ENCODE results near the gene NT5C3A.

The NT5C3A gene

GRCh38 chr7:33075818-33076518 is 13.4 kb upstream of the NT5C3A start:
- no peak for DNase-seq (ENCODE audit: low spot score)

DNA sequence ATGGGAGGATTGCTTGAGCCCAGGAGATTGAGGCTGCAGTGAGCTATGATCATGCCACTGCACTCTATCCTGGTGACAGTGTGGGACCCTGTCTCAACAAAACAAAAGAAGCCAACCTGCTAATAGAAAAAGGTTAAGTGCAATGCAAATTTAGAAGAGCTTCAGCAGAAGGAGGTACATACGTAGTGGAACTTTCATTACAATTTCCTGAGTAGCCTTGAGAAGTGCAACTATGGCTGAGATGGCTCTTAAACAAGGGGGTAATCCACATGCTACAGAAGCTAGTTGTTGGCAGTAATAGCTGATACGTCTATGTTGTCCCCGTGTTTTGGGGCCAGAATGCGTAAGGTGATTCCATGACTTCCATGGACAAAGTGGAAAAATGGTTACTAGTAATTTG is 10.7 kb upstream of the NT5C3A start:
- DNase-seq (ENCODE audit: low spot score): no peak

GRCh38 chr7:33072471-33072870 is 9.9 kb upstream of the NT5C3A start:
- DNase-seq (ENCODE audit: low spot score): peak; percentile 68

DNA sequence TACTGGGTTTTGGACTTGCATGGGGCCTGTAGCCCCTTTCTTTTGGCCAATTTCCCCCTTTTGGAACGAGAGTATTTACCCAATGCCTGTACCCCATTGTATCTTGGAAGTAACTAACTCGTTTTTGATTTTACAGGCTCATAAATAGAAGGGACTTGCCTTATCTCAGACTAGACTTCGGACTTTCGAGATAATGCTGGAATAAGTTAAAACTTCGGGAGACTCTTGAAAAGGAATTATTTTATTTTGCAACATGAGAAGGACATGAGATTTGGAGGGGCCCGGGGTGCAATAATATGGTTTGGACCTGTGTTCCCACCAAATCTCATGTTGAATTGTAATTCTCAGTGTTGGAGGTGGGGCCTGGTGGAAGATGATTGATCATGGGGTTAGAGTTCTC is 8.3 kb upstream of the NT5C3A start:
- DNase-seq (ENCODE audit: low spot score): no peak

DNA sequence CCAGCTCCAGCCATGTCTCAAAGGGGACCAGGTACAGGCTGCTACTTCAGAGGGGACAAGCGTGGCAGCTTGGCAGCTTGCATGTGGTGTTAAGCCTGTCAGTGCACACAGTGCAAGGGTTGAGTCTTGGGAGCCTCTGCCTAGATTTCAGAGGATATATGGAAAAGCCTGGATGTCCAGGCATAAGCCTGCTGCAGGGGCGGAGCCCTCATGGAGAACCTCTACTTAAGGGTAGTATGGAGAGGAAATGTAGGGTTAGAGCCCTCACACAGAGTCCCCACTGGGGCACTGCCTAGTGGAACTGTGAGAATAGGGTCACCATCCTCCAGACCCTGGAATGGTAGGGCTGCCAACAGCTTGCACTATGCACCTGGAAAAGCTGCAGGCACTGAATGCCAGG is 7.7 kb upstream of the NT5C3A start:
- no peak for DNase-seq (ENCODE audit: low spot score)

DNA sequence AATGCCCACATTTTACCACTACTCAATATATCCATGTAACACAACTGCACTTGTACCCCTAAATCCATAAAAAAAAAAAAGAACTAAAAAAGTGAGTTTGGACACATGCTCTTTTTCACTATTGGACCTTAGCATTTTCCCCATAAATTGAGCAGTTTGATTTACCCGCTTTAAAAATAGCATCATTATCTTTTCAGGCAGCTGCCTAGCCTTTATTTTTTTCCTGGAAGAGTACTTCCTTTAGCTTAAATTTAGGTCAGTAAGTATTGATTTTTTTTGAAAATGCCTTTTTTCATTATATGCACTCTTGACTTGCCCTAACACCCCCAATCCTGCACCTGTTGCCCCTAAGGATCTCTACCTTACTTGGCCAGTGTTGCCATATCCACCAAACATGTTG is 5.3 kb upstream of the NT5C3A start:
- DNase-seq (ENCODE audit: low spot score): no peak

- no peak for DNase-seq (ENCODE audit: low spot score)
These were observed 4.2 kb upstream of the NT5C3A start for GRCh38 chr7:33066771-33067170.

DNA sequence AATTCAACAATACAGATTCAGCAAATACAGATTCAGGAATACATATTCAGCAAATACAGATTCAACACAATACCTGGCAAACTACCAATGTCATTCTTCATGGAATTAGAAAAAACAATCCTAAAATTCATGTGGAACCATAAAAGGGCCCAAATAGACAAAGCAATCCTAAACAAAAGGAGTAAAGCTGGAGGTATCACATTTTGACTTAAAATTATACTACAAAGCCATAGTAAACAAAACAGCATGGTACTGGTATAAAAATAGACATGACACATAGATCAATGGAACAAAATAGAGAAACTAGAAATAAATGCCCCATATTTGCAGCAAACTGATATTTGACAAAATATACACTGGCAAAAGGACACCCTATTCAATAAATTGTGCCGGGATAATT is 3.4 kb upstream of the NT5C3A start:
- no peak for DNase-seq (ENCODE audit: low spot score)

- DNase-seq (ENCODE audit: low spot score): peak; percentile 95
These were observed 337 bp upstream of the NT5C3A start for GRCh38 chr7:33062782-33063443.

- DNase-seq (ENCODE audit: low spot score): no peak
These were observed 1.2 kb downstream of the NT5C3A start for GRCh38 chr7:33061282-33061937.

GRCh38 chr7:33059635-33060034 is 2.9 kb downstream of the NT5C3A start:
- DNase-seq (ENCODE audit: low spot score): no peak

DNA sequence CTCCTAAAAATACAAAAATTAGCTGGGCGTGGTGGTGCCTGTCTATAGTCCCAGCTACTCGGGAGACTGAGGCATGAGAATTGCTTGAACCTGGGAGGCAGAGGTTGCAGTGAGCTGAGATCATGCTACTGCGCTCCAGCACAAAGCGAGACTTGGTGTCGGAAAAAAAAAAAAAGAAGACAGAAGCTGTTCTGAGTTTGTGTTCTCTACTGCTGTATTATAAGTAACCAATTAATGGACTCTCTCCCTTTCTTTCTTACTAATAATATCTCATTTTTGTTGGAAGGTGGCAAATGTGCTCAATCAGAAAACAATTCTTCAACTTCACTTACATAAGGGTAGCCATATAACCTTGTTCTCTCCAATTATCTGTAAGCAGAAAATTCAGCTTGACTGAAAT is 7.4 kb downstream of the NT5C3A start:
- DNase-seq (ENCODE audit: low spot score): no peak

DNA sequence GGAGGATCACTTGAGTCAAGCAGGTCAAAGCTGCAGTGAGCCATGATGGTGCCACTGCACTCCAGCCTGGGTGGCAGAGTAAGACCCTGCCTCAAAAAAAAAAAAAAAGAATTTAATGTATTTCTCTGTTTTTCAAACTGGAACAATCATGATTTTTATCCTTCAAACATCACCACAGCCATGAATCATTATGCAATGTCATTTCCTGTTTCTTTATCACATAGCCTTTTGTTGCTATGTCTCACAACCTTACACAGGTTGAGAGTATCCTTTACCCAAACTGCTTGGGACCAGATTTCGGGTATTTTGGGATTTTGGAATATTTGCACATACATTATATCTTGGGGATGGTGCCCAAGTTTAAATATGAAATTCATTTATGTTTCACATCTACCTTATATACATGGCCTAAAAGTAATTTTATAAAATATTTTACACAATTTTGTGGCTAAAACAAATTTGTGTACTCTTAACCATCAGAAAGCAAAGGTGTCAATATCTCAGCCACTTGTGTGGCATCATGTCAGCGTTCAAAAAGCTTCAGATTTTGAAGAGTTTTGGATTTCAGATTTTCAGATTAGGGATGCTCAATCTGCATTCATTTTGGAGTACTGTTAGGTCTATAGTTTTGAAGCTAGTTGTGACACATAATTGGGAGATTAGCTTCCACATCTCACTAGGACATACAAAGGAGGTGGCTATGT is 8.2 kb downstream of the NT5C3A start:
- peak; percentile 40 for DNase-seq (ENCODE audit: low spot score)

DNA sequence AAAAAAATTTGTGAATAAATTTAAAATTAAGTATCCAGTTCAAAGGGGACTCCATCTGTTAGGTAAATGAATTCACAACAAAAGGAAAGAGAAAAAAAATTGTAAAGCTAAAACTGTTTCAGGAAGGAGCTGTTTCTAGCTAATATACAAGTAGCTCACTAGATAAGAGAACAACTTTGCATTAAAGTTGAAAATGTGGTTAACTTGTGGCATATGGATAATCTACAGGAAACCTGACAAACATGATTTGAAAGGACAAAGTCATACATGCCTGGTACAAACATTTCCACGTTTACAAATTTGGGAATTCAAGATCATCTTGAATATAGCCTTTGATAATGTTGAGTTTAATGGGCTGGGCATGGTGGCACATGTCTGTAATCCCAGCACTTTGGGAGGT is 8.9 kb downstream of the NT5C3A start:
- no peak for DNase-seq (ENCODE audit: low spot score)

DNA sequence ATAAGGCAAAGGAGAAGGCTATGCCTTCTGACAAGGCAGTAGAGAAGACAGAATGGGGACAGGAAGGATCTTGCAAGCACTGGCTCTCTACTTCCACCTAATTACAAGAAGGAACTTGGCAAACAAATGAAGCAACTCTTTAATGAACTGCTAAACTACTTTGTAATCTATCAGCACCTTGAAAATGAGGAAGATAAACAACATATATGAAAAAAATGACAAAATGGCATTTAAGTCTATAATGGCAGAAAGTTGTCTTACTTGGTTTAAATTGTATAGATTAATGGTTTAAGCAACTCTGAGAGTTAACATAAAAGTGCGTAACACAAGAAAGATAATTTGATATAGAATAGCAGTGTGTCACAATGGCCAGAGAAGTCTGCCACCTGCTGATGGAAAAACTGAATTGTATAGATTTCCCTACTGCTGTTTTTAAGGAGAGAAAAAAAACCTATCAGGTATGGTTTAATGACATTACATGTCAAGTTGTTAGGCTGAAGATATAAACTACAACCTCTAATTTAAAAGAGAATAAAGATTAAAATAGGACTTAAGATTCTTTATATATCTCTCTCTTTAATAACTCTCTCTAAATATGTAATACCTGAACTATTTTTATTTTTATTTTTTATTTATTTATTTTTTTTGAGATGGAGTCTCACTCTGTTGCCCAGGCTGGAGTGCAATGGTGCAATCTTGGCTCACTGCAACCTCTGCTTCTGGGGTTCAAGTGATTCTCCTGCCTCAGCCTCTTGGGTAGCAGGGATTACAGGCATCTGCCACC is 11.8 kb downstream of the NT5C3A start:
- peak; percentile 46 for DNase-seq (ENCODE audit: low spot score)

- DNase-seq (ENCODE audit: low spot score): no peak
These were observed 13.9 kb downstream of the NT5C3A start for GRCh38 chr7:33048704-33049103.

DNA sequence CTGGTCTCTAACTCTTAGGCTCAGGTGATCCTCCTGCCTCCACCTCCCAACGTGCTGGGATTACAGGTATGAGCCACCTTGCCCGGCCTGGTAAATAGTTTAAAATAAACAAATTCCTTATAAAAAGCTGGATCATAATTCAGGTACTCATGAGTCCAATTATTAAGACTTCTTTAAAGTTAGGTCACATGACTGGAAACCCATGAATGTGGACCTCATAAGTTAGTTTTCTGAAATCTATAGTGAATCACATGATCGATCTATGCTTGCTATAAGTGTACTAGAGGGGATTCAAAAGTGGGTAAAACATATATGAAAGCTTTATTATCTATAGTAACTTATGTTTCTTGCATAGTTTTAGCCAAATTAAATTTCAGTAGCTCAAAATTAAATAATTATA is 14.3 kb downstream of the NT5C3A start:
- DNase-seq (ENCODE audit: low spot score): no peak

GRCh38 chr7:33044986-33045385 is 17.6 kb downstream of the NT5C3A start:
- DNase-seq (ENCODE audit: low spot score): no peak

DNA sequence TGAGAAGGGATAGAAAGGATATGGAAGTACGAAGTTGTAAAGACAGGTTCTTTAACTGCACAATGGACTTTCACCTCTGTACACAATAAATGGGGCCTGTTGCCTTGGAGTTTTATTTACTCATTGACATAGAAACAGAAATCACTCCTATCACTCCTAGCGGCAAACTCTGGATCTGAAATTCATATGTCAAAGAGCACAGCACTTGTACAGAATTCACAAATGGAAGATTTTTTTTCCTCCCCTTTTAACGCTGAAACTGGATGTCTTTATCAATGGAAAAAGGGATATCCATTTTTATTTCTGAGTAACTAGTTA is 18.2 kb downstream of the NT5C3A start:
- DNase-seq (ENCODE audit: low spot score): no peak

DNA sequence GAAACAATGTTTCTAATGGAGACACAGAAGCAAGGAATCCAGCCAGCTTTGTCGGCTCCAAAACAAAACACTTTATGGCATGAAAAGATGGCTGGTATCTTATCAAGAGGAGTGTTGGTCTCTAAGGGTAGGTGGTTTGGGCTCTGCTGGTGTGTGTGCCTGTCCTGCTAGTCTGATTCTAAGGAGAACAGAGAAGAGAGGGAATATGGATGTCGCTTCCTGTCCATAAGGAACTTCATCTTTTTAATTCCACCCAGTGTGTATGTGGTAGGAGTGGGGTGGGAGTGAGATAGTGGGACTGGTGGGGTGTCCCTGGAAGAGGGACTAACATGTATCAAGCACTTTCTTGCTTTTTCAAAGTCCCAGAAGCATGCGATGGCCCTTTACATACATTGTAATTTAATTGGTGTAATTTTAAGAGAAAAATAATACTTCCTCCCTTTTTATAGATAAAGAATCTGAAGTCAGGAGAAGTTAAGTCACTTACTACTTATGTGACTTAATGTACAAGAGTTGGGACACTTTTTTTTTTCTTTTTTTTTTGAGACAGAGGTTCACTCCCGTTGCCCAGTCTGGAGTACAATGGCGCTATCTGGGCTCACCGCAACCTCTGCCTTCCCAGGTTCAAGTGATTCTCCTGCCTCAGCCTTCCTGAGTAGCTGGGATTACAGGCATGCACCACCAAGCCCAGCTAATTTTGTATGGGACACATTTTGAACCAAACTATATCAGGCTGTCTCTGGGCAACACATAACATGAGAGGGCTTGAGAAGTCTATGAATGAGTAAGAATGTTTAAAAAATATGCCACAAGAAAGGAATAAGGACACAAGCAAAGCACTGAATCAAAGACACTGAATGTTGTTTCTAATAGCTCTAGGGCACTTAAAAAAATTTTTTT is 18.8 kb downstream of the NT5C3A start:
- no peak for DNase-seq (ENCODE audit: low spot score)
